Stimulated activated naive CD4-positive, alpha-beta T cell treated with Interleukin-2 at 50 U/mL for 16 hours (primary cell): ENCODE data around the gene RNU6-1.

ENCODE experiments used
- DNase-seq: peaks from one replicate; lab custom pipeline; 2025; lab: John Stamatoyannopoulos, UW

The RNU6-1 gene

GRCh38 chr15:67832897-67833709 is 6.7 kb downstream of the RNU6-1 start:
- no peak for DNase-seq

- DNase-seq: no peak
Measured at GRCh38 chr15:67832031-67832551, 7.8 kb downstream of the RNU6-1 start.

- DNase-seq: no peak
Measured at GRCh38 chr15:67831363-67831762, 8.5 kb downstream of the RNU6-1 start.

GRCh38 chr15:67829647-67830504 is 10.0 kb downstream of the RNU6-1 start:
- DNase-seq: no peak

- DNase-seq: no peak
Measured at GRCh38 chr15:67828969-67829646, 10.7 kb downstream of the RNU6-1 start.

- no peak for DNase-seq
Measured at GRCh38 chr15:67828278-67828968, 11.4 kb downstream of the RNU6-1 start.

GRCh38 chr15:67827562-67828277 is 12.1 kb downstream of the RNU6-1 start:
- DNase-seq: no peak

- no peak for DNase-seq
Measured at GRCh38 chr15:67826717-67827561, 12.9 kb downstream of the RNU6-1 start.

GRCh38 chr15:67825881-67826716 is 13.7 kb downstream of the RNU6-1 start:
- DNase-seq: no peak

- DNase-seq: no peak
Measured at GRCh38 chr15:67824976-67825880, 14.6 kb downstream of the RNU6-1 start, which contains the start of gene SKOR1. Gene SKOR1, plus strand, starts transcription at chr15:67825509. Its CDS starts 94 bp downstream, at chr15:67825603.

GRCh38 chr15:67824197-67824968 is 15.5 kb downstream of the RNU6-1 start:
- DNase-seq: no peak

GRCh38 chr15:67823314-67824196 is 16.3 kb downstream of the RNU6-1 start:
- no peak for DNase-seq

- DNase-seq: no peak
Measured at GRCh38 chr15:67822537-67823313, 17.1 kb downstream of the RNU6-1 start.

- no peak for DNase-seq
Measured at GRCh38 chr15:67821784-67822440, 17.9 kb downstream of the RNU6-1 start.
